GM10266 (cell line): ENCODE data around the gene RUSC1.

ENCODE experiments used
- DNase-seq: peaks from one replicate; pipeline ENCODE4 v3.0.0; 2012; ENCODE audit errors: extremely low spot score
- CTCF ChIP-seq: IDR thresholded peaks from 2 replicates; pipeline ENCODE4 v1.5.1; 2012; ENCODE audit warnings: mild to moderate bottlenecking, low read depth; ENCODE audit not compliant: control insufficient read depth, insufficient read depth; ENCODE audit errors: missing control alignments

Gene RUSC1

GRCh38 chr1:155278689-155279160 is 42.0 kb upstream of the RUSC1 start:
- TF ChIP-seq CTCF, result no peak
- no peak for DNase-seq

GRCh38 chr1:155279268-155279667 is 41.4 kb upstream of the RUSC1 start:
- no peak for DNase-seq
- TF ChIP-seq CTCF, result no peak

GRCh38 chr1:155282488-155283091 is 38.1 kb upstream of the RUSC1 start:
- DNase-seq, result no peak
- no peak for TF ChIP-seq CTCF

GRCh38 chr1:155284476-155284875 is 36.2 kb upstream of the RUSC1 start:
- no peak for TF ChIP-seq CTCF
- DNase-seq, result no peak

- no peak for DNase-seq
- no peak for TF ChIP-seq CTCF
Measured at GRCh38 chr1:155285063-155285462, 35.6 kb upstream of the RUSC1 start.

GRCh38 chr1:155285631-155286044 is 35.1 kb upstream of the RUSC1 start:
- no peak for DNase-seq
- TF ChIP-seq CTCF, result no peak

GRCh38 chr1:155286544-155286943 is 34.1 kb upstream of the RUSC1 start:
- no peak for DNase-seq
- no peak for TF ChIP-seq CTCF
